NCI-H524 treated with DMSO at 0.1 percent for 48 hours (cell line): Measurements from ENCODE around the gene IFT27.
"Not testable (repeated sequence)": the region's sequence is repeated elsewhere in the genome, so short reads cannot be mapped to it uniquely, and the experiment has no call there.

Source experiments
- DNase-seq: peaks from one replicate; lab custom pipeline; 2025; lab: John Stamatoyannopoulos, UW

Gene IFT27

GRCh38 chr22:36743591-36744412 lies 32.1 kb downstream of the IFT27 start:
- no peak for DNase-seq

- DNase-seq, result no peak
Measured at GRCh38 chr22:36743011-36743410, 32.9 kb downstream of the IFT27 start.

GRCh38 chr22:36741968-36742367 lies 34.0 kb downstream of the IFT27 start:
- no peak for DNase-seq

- DNase-seq, result peak; percentile 2
Measured at GRCh38 chr22:36741204-36741793, 34.6 kb downstream of the IFT27 start.

GRCh38 chr22:36740716-36741115 lies 35.2 kb downstream of the IFT27 start:
- DNase-seq, result no peak

GRCh38 chr22:36739185-36739584 lies 36.7 kb downstream of the IFT27 start:
- DNase-seq, result no peak

GRCh38 chr22:36738416-36739020 lies 37.4 kb downstream of the IFT27 start:
- DNase-seq, result no peak

GRCh38 chr22:36737776-36738175 lies 38.1 kb downstream of the IFT27 start:
- no peak for DNase-seq

GRCh38 chr22:36736701-36737320 lies 39.1 kb downstream of the IFT27 start:
- DNase-seq, result no peak

- DNase-seq, result no peak
Measured at GRCh38 chr22:36734171-36735058, 41.5 kb downstream of the IFT27 start.

GRCh38 chr22:36733271-36733670 lies 42.6 kb downstream of the IFT27 start:
- DNase-seq, result no peak

GRCh38 chr22:36732609-36733008 lies 43.3 kb downstream of the IFT27 start:
- DNase-seq, result no peak

- DNase-seq, result no peak
Measured at GRCh38 chr22:36731916-36732315, 44.0 kb downstream of the IFT27 start.

GRCh38 chr22:36731321-36731720 lies 44.6 kb downstream of the IFT27 start:
- DNase-seq, result not testable (repeated sequence)

GRCh38 chr22:36730176-36730858 lies 45.6 kb downstream of the IFT27 start:
- no peak for DNase-seq

GRCh38 chr22:36729321-36729720 lies 46.6 kb downstream of the IFT27 start:
- no peak for DNase-seq

GRCh38 chr22:36728505-36728904 lies 47.4 kb downstream of the IFT27 start:
- no peak for DNase-seq

GRCh38 chr22:36727927-36728488 lies 47.9 kb downstream of the IFT27 start:
- DNase-seq, result no peak

GRCh38 chr22:36727110-36727509 lies 48.8 kb downstream of the IFT27 start:
- DNase-seq, result no peak

- no peak for DNase-seq
Measured at GRCh38 chr22:36726007-36726380, 49.9 kb downstream of the IFT27 start.
